ENCODE results near the gene COX6B1.

The COX6B1 gene

GRCh38 chr19:35637165-35637564, 11.0 kb upstream of the COX6B1 start:
- no peak overlapping the region for H3K4me3 ChIP-seq (ENCODE audit: low read depth in 1 of 2, low read length in 2 of 2)

GRCh38 chr19:35639321-35639639, 8.8 kb upstream of the COX6B1 start:
- Histone ChIP-seq H3K36me3 (ENCODE audit: control insufficient read depth in 1 of 2, insufficient read depth in 2 of 2, low read length in 2 of 2) (peaks cover 20 to 34% of the 10 kb centered on the region in 2 donors), H3K27ac (ENCODE audit: low read length) (no peak overlapping the region), H3K4me1 (ENCODE audit: control insufficient read depth in 1 of 2, insufficient read depth in 2 of 2, low read length in 2 of 2) (peaks cover 0 to 22% of the 10 kb centered on the region in 2 donors), H3K9me3 (ENCODE audit: control insufficient read depth in 1 of 2, low read length in 2 of 2) (no peaks in the 10 kb centered on the region), H3K4me3 (ENCODE audit: low read depth in 1 of 2, low read length in 2 of 2) (no peak overlapping the region), H3K27me3 (ENCODE audit: low read depth, low read length) (no peaks in the 10 kb centered on the region)

More at GRCh38 chr19:35637165-35637564, 11.0 kb upstream of the COX6B1 start:
- no peaks in the 10 kb centered on the region for H3K9me3 ChIP-seq (ENCODE audit: control insufficient read depth in 1 of 2, low read length in 2 of 2)
- peaks cover 0 to 7% of the 10 kb centered on the region in 2 donors for H3K4me1 ChIP-seq (ENCODE audit: control insufficient read depth in 1 of 2, insufficient read depth in 2 of 2, low read length in 2 of 2)
- no peaks in the 10 kb centered on the region for H3K27me3 ChIP-seq (ENCODE audit: low read depth, low read length)
- peaks cover 25 to 55% of the 10 kb centered on the region in 2 donors for H3K36me3 ChIP-seq (ENCODE audit: control insufficient read depth in 1 of 2, insufficient read depth in 2 of 2, low read length in 2 of 2)
- no peak overlapping the region for H3K27ac ChIP-seq (ENCODE audit: low read length)

GRCh38 chr19:35639863-35640262, 8.3 kb upstream of the COX6B1 start:
- Histone ChIP-seq H3K9me3 (ENCODE audit: control insufficient read depth in 1 of 2, low read length in 2 of 2) (no peaks in the 10 kb centered on the region), H3K4me1 (ENCODE audit: control insufficient read depth in 1 of 2, insufficient read depth in 2 of 2, low read length in 2 of 2) (peaks cover 0 to 28% of the 10 kb centered on the region in 2 donors), H3K36me3 (ENCODE audit: control insufficient read depth in 1 of 2, insufficient read depth in 2 of 2, low read length in 2 of 2) (peaks cover 20 to 28% of the 10 kb centered on the region in 2 donors), H3K27me3 (ENCODE audit: low read depth, low read length) (no peaks in the 10 kb centered on the region), H3K4me3 (ENCODE audit: low read depth in 1 of 2, low read length in 2 of 2) (no peak overlapping the region), H3K27ac (ENCODE audit: low read length) (no peak overlapping the region)

GRCh38 chr19:35641515-35642151, 6.5 kb upstream of the COX6B1 start, which contains the start of gene ETV2:
Gene ETV2, plus strand, starts transcription at chr19:35641745. Its CDS starts 716 bp downstream, at chr19:35642461.
- Histone ChIP-seq H3K27ac (ENCODE audit: low read length) (no peak within 1 kb of the TSS), H3K9me3 (ENCODE audit: control insufficient read depth in 1 of 2, low read length in 2 of 2) (no peaks in the 10 kb centered on the region), H3K36me3 (ENCODE audit: control insufficient read depth in 1 of 2, insufficient read depth in 2 of 2, low read length in 2 of 2) (peaks cover 14 to 15% of the 10 kb centered on the region in 2 donors), H3K4me3 (ENCODE audit: low read depth in 1 of 2, low read length in 2 of 2) (no peak within 1 kb of the TSS), H3K4me1 (ENCODE audit: control insufficient read depth in 1 of 2, insufficient read depth in 2 of 2, low read length in 2 of 2) (peaks cover 0 to 37% of the 10 kb centered on the region in 2 donors), H3K27me3 (ENCODE audit: low read depth, low read length) (no peaks in the 10 kb centered on the region)

- H3K36me3 ChIP-seq (ENCODE audit: control insufficient read depth in 1 of 2, insufficient read depth in 2 of 2, low read length in 2 of 2): peaks cover 7 to 10% of the 10 kb centered on the region in 2 donors
These were observed 5.8 kb upstream of the COX6B1 start for GRCh38 chr19:35642312-35642711.

GRCh38 chr19:35642798-35643254, 5.3 kb upstream of the COX6B1 start:
- H3K27me3 ChIP-seq (ENCODE audit: low read depth, low read length): no peaks in the 10 kb centered on the region
- H3K4me1 ChIP-seq (ENCODE audit: control insufficient read depth in 1 of 2, insufficient read depth in 2 of 2, low read length in 2 of 2): peaks cover 0 to 37% of the 10 kb centered on the region in 2 donors
- no peak overlapping the region for H3K27ac ChIP-seq (ENCODE audit: low read length)

More at GRCh38 chr19:35642312-35642711, 5.8 kb upstream of the COX6B1 start:
- H3K4me3 ChIP-seq (ENCODE audit: low read depth in 1 of 2, low read length in 2 of 2): no peak overlapping the region
- no peak overlapping the region for H3K27ac ChIP-seq (ENCODE audit: low read length)
- H3K4me1 ChIP-seq (ENCODE audit: control insufficient read depth in 1 of 2, insufficient read depth in 2 of 2, low read length in 2 of 2): peaks cover 0 to 37% of the 10 kb centered on the region in 2 donors
- H3K27me3 ChIP-seq (ENCODE audit: low read depth, low read length): no peaks in the 10 kb centered on the region
- no peaks in the 10 kb centered on the region for H3K9me3 ChIP-seq (ENCODE audit: control insufficient read depth in 1 of 2, low read length in 2 of 2)

GRCh38 chr19:35643255-35644205, 4.6 kb upstream of the COX6B1 start:
- Histone ChIP-seq H3K9me3 (ENCODE audit: control insufficient read depth in 1 of 2, low read length in 2 of 2) (no peaks in the 10 kb centered on the region), H3K27me3 (ENCODE audit: low read depth, low read length) (no peaks in the 10 kb centered on the region), H3K4me1 (ENCODE audit: control insufficient read depth in 1 of 2, insufficient read depth in 2 of 2, low read length in 2 of 2) (peaks cover 0 to 37% of the 10 kb centered on the region in 2 donors)

More at GRCh38 chr19:35642798-35643254, 5.3 kb upstream of the COX6B1 start:
- no peaks in the 10 kb centered on the region for H3K9me3 ChIP-seq (ENCODE audit: control insufficient read depth in 1 of 2, low read length in 2 of 2)
- H3K36me3 ChIP-seq (ENCODE audit: control insufficient read depth in 1 of 2, insufficient read depth in 2 of 2, low read length in 2 of 2): peaks cover 2 to 5% of the 10 kb centered on the region in 2 donors
- H3K4me3 ChIP-seq (ENCODE audit: low read depth in 1 of 2, low read length in 2 of 2): peak overlapping the region; percentile 73 to 81

GRCh38 chr19:35644206-35644986, 3.7 kb upstream of the COX6B1 start:
- Histone ChIP-seq H3K27ac (ENCODE audit: low read length) (peak overlapping the region; percentile 91), H3K36me3 (ENCODE audit: control insufficient read depth in 1 of 2, insufficient read depth in 2 of 2, low read length in 2 of 2) (no peaks in the 10 kb centered on the region), H3K9me3 (ENCODE audit: control insufficient read depth in 1 of 2, low read length in 2 of 2) (no peaks in the 10 kb centered on the region), H3K4me3 (ENCODE audit: low read depth in 1 of 2, low read length in 2 of 2) (peak overlapping the region; percentile 73 to 81), H3K4me1 (ENCODE audit: control insufficient read depth in 1 of 2, insufficient read depth in 2 of 2, low read length in 2 of 2) (peaks cover 0 to 43% of the 10 kb centered on the region in 2 donors), H3K27me3 (ENCODE audit: low read depth, low read length) (no peaks in the 10 kb centered on the region)

More at GRCh38 chr19:35643255-35644205, 4.6 kb upstream of the COX6B1 start:
- no peaks in the 10 kb centered on the region for H3K36me3 ChIP-seq (ENCODE audit: control insufficient read depth in 1 of 2, insufficient read depth in 2 of 2, low read length in 2 of 2)
- H3K27ac ChIP-seq (ENCODE audit: low read length): peak overlapping the region; percentile 91
- peak overlapping the region; percentile 73 to 81 for H3K4me3 ChIP-seq (ENCODE audit: low read depth in 1 of 2, low read length in 2 of 2)

- Histone ChIP-seq H3K4me1 (ENCODE audit: control insufficient read depth in 1 of 2, insufficient read depth in 2 of 2, low read length in 2 of 2) (peaks cover 0 to 50% of the 10 kb centered on the region in 2 donors), H3K27me3 (ENCODE audit: low read depth, low read length) (no peaks in the 10 kb centered on the region), H3K9me3 (ENCODE audit: control insufficient read depth in 1 of 2, low read length in 2 of 2) (no peaks in the 10 kb centered on the region), H3K4me3 (ENCODE audit: low read depth in 1 of 2, low read length in 2 of 2) (peak overlapping the region; percentile 73 to 81), H3K27ac (ENCODE audit: low read length) (peak overlapping the region; percentile 60), H3K36me3 (ENCODE audit: control insufficient read depth in 1 of 2, insufficient read depth in 2 of 2, low read length in 2 of 2) (no peaks in the 10 kb centered on the region)
These were observed 3.0 kb upstream of the COX6B1 start for GRCh38 chr19:35644987-35645679.

- peaks cover 0 to 55% of the 10 kb centered on the region in 2 donors for H3K4me1 ChIP-seq (ENCODE audit: control insufficient read depth in 1 of 2, insufficient read depth in 2 of 2, low read length in 2 of 2)
- H3K9me3 ChIP-seq (ENCODE audit: control insufficient read depth in 1 of 2, low read length in 2 of 2): no peaks in the 10 kb centered on the region
- no peak overlapping the region for H3K27ac ChIP-seq (ENCODE audit: low read length)
These were observed 2.2 kb upstream of the COX6B1 start for GRCh38 chr19:35645680-35646511.

More at GRCh38 chr19:35645680-35646511, 2.2 kb upstream of the COX6B1 start:
- Histone ChIP-seq H3K27me3 (ENCODE audit: low read depth, low read length) (no peaks in the 10 kb centered on the region), H3K4me3 (ENCODE audit: low read depth in 1 of 2, low read length in 2 of 2) (peak overlapping the region in 1 of 2 donors; percentile 73), H3K36me3 (ENCODE audit: control insufficient read depth in 1 of 2, insufficient read depth in 2 of 2, low read length in 2 of 2) (no peaks in the 10 kb centered on the region)

Data from muscle layer of duodenum (tissue), 2 donors.